Left lung (tissue), 10 donors: Measurements from ENCODE around the gene LRP1-AS. TPM values are rescaled to one million over a fixed set of nuclear protein-coding genes. Genes with fewer than 3 reads are reported as not detected.

Experiments
- ATAC-seq: fragments of 200-7000 bp; cut with Tn5 transposase; one replicate; pipeline ENCODE4 v1.9.1; 2020; ENCODE audit warnings: moderate library complexity
- DNase-seq, 4 donors: peaks; one replicate each; pipeline ENCODE4 v3.0.0-alpha.2; 2013 to 2020
- H3K27ac ChIP-seq, 2 donors: fragments of 200-600 bp; sonication (generic) in 1 of 2; one replicate each; pipeline versions ENCODE4 v1.5.0 to v1.8.0; 2020 to 2021
- H3K27me3 ChIP-seq, 2 donors: fragments of 200-600 bp; sonication (generic) in 1 of 2; one replicate each; pipeline versions ENCODE4 v1.5.0 to v1.8.0; 2020 to 2021
- H3K36me3 ChIP-seq, 2 donors: fragments of 200-600 bp; sonication (generic) in 1 of 2; one replicate each; pipeline versions ENCODE4 v1.5.0 to v1.8.0; 2020 to 2021
- H3K4me1 ChIP-seq, 2 donors: fragments of 200-600 bp; one replicate each; pipeline ENCODE4 v1.8.0; 2021
- H3K4me3 ChIP-seq, 2 donors: fragments of 200-600 bp; sonication (generic) in 1 of 2; one replicate each; pipeline versions ENCODE4 v1.5.0 to v1.8.0; 2020 to 2021; ENCODE audit warnings: mild to moderate bottlenecking in 1 of 2
- H3K9me3 ChIP-seq, 2 donors: fragments of 200-600 bp; sonication (generic) in 1 of 2; one replicate each; pipeline versions ENCODE4 v1.5.0 to v1.8.0; 2020 to 2021
- CTCF ChIP-seq, 2 donors: fragments of 200-600 bp; sonication (generic) in 1 of 2; IDR thresholded peaks; one replicate each; pipeline versions ENCODE4 v1.5.0 to v1.8.0; 2021; ENCODE audit warnings: antibody characterized with exemption in 2 of 2
- intact Hi-C, 2 donors: fragments of 100-400 bp; cut with DNase I; formaldehyde crosslinking; loops; one replicate each; pipeline versions ENCODE4 v1.11.2 to v1.14.2; 2022
- polyA plus RNA-seq, 6 donors: library from polyadenylated mRNA; unstranded; fragments of 120-200 nt; gene quantifications; one replicate each; pipeline ENCODE4 v1.2.1, GENCODE V29; 2013; ENCODE audit not compliant: insufficient read length in 6 of 6
- total RNA-seq, 2 donors: library from RNA; stranded (reverse); fragmentation: NEBNext Ultra II Directional; extraction: Animal tissue kit (Norgen Biotek cat#: 25700); gene quantifications; one replicate each; pipeline ENCODE4 v1.2.1, GENCODE V29; 2021
- donor health status: DM: no; HTN: yes; CAD: no.
- donor health status: DM: no; HTN: no; CAD: no.

Gene LRP1-AS
- total and polyA plus RNA-seq, 8 donors: 0.24 to 1.0 (median 0.69) TPM; not detected in 3

GRCh38 chr12:57099047-57099714 lies 48.2 kb downstream of the LRP1-AS start:
- Histone ChIP-seq H3K27ac (no peak overlapping the region), H3K36me3 (peaks cover 0 to 98% of the 10 kb centered on the region in 2 donors), H3K27me3 (no peaks in the 10 kb centered on the region), H3K4me1 (peaks cover 4 to 32% of the 10 kb centered on the region in 2 donors), H3K4me3 (no peak overlapping the region), H3K9me3 (no peaks in the 10 kb centered on the region)
- no peak for DNase-seq
- no peak for TF ChIP-seq CTCF (IDR thresholded peaks at IDR 0.05)
- ATAC-seq: no peak
- intact Hi-C loops: no loop called here

DNA sequence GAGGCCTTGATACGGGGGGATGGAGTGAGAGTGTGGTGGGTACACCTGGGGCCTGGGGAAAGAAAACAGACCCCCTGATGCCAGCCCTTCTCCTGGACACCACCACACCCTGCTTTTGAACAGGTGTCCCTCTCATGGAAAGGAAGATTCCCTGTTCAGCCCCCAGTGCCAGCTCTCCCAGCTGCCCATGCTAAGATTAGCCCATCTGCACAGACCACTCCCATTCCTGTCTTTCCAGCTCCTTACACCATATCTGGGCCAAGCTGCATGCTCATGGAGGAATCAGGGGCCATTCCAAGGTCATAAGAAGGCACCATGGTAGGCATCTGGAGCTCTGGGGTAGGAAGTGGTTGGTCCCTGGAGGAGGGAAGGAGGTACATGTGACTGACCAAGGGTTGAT lies 48.9 kb downstream of the LRP1-AS start:
- TF ChIP-seq CTCF (IDR thresholded peaks at IDR 0.05): no peak
- Histone ChIP-seq H3K36me3 (peaks cover 0 to 93% of the 10 kb centered on the region in 2 donors), H3K4me3 (no peak overlapping the region), H3K27ac (no peak overlapping the region), H3K9me3 (no peaks in the 10 kb centered on the region), H3K4me1 (peaks cover 9 to 32% of the 10 kb centered on the region in 2 donors), H3K27me3 (no peaks in the 10 kb centered on the region)
- intact Hi-C loops: no loop called here
- no peak for ATAC-seq
- DNase-seq: no peak

GRCh38 chr12:57097554-57097835 lies 49.9 kb downstream of the LRP1-AS start:
- Histone ChIP-seq H3K27ac (no peak overlapping the region), H3K36me3 (peaks cover 0 to 94% of the 10 kb centered on the region in 2 donors), H3K27me3 (no peaks in the 10 kb centered on the region), H3K4me3 (no peak overlapping the region), H3K9me3 (no peaks in the 10 kb centered on the region), H3K4me1 (peaks cover 12 to 42% of the 10 kb centered on the region in 2 donors)
- TF ChIP-seq CTCF (IDR thresholded peaks at IDR 0.05): no peak
- ATAC-seq: no peak
- DNase-seq: no peak
- intact Hi-C loops: no loop called here

- ATAC-seq: no peak
- intact Hi-C loops: no loop called here
- Histone ChIP-seq H3K36me3 (peaks cover 0 to 94% of the 10 kb centered on the region in 2 donors), H3K27ac (peak overlapping the region in 1 of 2 donors; percentile 26), H3K4me3 (no peak overlapping the region), H3K4me1 (peaks cover 12 to 48% of the 10 kb centered on the region in 2 donors), H3K9me3 (no peaks in the 10 kb centered on the region), H3K27me3 (no peaks in the 10 kb centered on the region)
- DNase-seq: no peak
- no peak for TF ChIP-seq CTCF (IDR thresholded peaks at IDR 0.05)
Measured at GRCh38 chr12:57096748-57097553, 50.5 kb downstream of the LRP1-AS start.

- no peak overlapping the region for H3K27ac ChIP-seq
- peaks cover 0 to 94% of the 10 kb centered on the region in 2 donors for H3K36me3 ChIP-seq
- TF ChIP-seq CTCF (IDR thresholded peaks at IDR 0.05): no peak
- H3K4me1 ChIP-seq: peaks cover 19 to 56% of the 10 kb centered on the region in 2 donors
- no peaks in the 10 kb centered on the region for H3K27me3 ChIP-seq
- ATAC-seq (peak; percentile 13), DNase-seq (peak in 1 of 4 donors; percentile 34)
- H3K4me3 ChIP-seq: no peak overlapping the region
- no peaks in the 10 kb centered on the region for H3K9me3 ChIP-seq
- intact Hi-C loops: no loop called here
Measured at GRCh38 chr12:57096099-57096572, 51.3 kb downstream of the LRP1-AS start.
